GM12878 (cell line): ENCODE results near the gene CPSF4L. TPM values are rescaled to one million over a fixed set of nuclear protein-coding genes. Genes with fewer than 3 reads are reported as not detected.
"Not testable (repeated sequence)": the region's sequence is repeated elsewhere in the genome, so short reads cannot be mapped to it uniquely, and the experiment has no call there.

Experiments
- ATAC-seq: fragments of 200-7000 bp; cut with Tn5 transposase; 3 replicates; pipeline ENCODE4 v1.9.1; 2020; ENCODE audit warnings: mild to moderate bottlenecking, moderate library complexity
- BruUV-seq: library from RNA; stranded (reverse); fragments of 400-500 nt; replicated peaks from 2 replicates; lab custom pipeline; 2021; lab: Mats Ljungman, UMichigan
- CTCF ChIA-PET: fragments of 300-600 bp; sonication (Branson Sonifier 250); formaldehyde crosslinking; extraction: SDS; loops from one replicate; lab custom pipeline; 2021; ENCODE audit warnings: inconsistent platforms; lab: Yijun Ruan, JAX
- POLR2A ChIA-PET: fragments of 350-600 bp; formaldehyde crosslinking; extraction: SDS; loops from one replicate; lab custom pipeline; 2021; ENCODE audit warnings: inconsistent platforms; lab: Charles Lee
- RAD21 ChIA-PET: fragments of 300-600 bp; sonication (Branson Sonifier 250); formaldehyde crosslinking; loops from one replicate; lab custom pipeline; 2023; ENCODE audit warnings: antibody characterized with exemption; ENCODE audit not compliant: unreplicated experiment; lab: Charles Lee
- SMC1A ChIA-PET: fragments of 300-600 bp; sonication (Branson Sonifier 250); formaldehyde crosslinking; loops from one replicate; lab custom pipeline; 2023; ENCODE audit not compliant: unreplicated experiment, uncharacterized antibody; lab: Charles Lee
- DNase-seq: peaks from one replicate; pipeline ENCODE4 v3.0.0-alpha.2; 2011; ENCODE audit warnings: low read depth, low spot score
- FAIRE-seq: peaks from 3 replicates; lab custom pipeline; 2011; peaks lifted over from hg19 to GRCh38; lab: Jason Lieb, UNC
- H2AFZ ChIP-seq: 2 replicates; pipeline ENCODE4 v1.6.0; 2011; ENCODE audit warnings: low read depth, low read length, control low read depth; ENCODE audit not compliant: control insufficient read depth
- H3K27ac ChIP-seq: 2 replicates; pipeline ENCODE4 v1.5.1; 2011; ENCODE audit warnings: control low read depth; ENCODE audit not compliant: control insufficient read depth, insufficient read depth
- H3K27me3 ChIP-seq, 2 experiments: replicated peaks in 1 of 2; 2 replicates each; pipeline versions ENCODE4 v1.6.0 to v1.6.1; 2011; ENCODE audit warnings: low read length in 1 of 2; ENCODE audit not compliant: control insufficient read depth in 2 of 2, insufficient read depth in 2 of 2
- H3K36me3 ChIP-seq, 2 experiments: 2 replicates each; pipeline ENCODE4 v1.5.1; 2011; ENCODE audit warnings: low read length in 1 of 2; ENCODE audit not compliant: control insufficient read depth in 2 of 2, insufficient read depth in 2 of 2
- H3K4me1 ChIP-seq: 2 replicates; pipeline ENCODE4 v1.6.1; 2011; ENCODE audit warnings: mild to moderate bottlenecking, low read length, moderate library complexity, mixed read lengths; ENCODE audit not compliant: control insufficient read depth, insufficient read depth
- H3K4me2 ChIP-seq: 2 replicates; pipeline ENCODE4 v1.6.0; 2011; ENCODE audit warnings: control low read depth; ENCODE audit not compliant: control insufficient read depth, insufficient read depth
- H3K4me3 ChIP-seq: fragments of 200-600 bp; sonication (generic); 2 replicates; pipeline ENCODE4 v1.5.1; 2016
- H3K79me2 ChIP-seq: 2 replicates; pipeline ENCODE4 v1.6.0; 2011; ENCODE audit warnings: low read length; ENCODE audit not compliant: control insufficient read depth, insufficient read depth
- H3K9ac ChIP-seq: 2 replicates; pipeline ENCODE4 v1.8.0; 2011; ENCODE audit warnings: low read length, control low read depth, mixed read lengths; ENCODE audit not compliant: control insufficient read depth, insufficient read depth
- H3K9me3 ChIP-seq: replicated peaks from 3 replicates; pipeline ENCODE4 v1.5.1; 2011; ENCODE audit warnings: mild to moderate bottlenecking, low read length; ENCODE audit not compliant: control insufficient read depth, insufficient read depth
- H4K20me1 ChIP-seq: 2 replicates; pipeline ENCODE4 v1.6.0; 2011; ENCODE audit not compliant: control insufficient read depth, insufficient read depth
- BHLHE40 ChIP-seq, 2 experiments: fragments of 450-650 bp in 1 of 2; IDR thresholded peaks; 2 replicates each; pipeline ENCODE4 v1.6.1; 2011 to 2017; ENCODE audit warnings: low read depth in 2 of 2, borderline replicate concordance in 1 of 2, improper control_type of control experiment in 1 of 2, low read length in 1 of 2, mild to moderate bottlenecking in 1 of 2
- WGBS: methylation state at CpG from one replicate; pipeline ENCODE4 v1.1.6; 2016; ENCODE audit warnings: low lambda C conversion rate; ENCODE audit not compliant: insufficient replicate concordance, insufficient coverage; ENCODE audit errors: missing lambda C conversion rate; 5-methylcytosine and 5-hydroxymethylcytosine counted together
- in situ Hi-C: fragments of 300-500 bp; cut with MboI; formaldehyde crosslinking; loops from 9 replicates; pipeline ENCODE4 v1.14.3; 2018; ENCODE audit warnings: mixed read lengths
- intact Hi-C: fragments of 100-400 bp; cut with micrococcal nuclease; formaldehyde crosslinking; loops from one replicate; pipeline ENCODE4 v1.14.2; 2022; ENCODE audit not compliant: unreplicated experiment
- polyA plus RNA-seq, 11 experiments: library from polyadenylated mRNA; depleted of rRNA in 4 of 11; unstranded in 6 of 11; stranded (reverse) in 5 of 11; fragments of >200 nt; fragmentation: Nextera tagmentation in 4 of 11; fragmentation: Illumina TruSeq in 1 of 11; extraction: Ambion mirVana in 4 of 11; extraction: Trizol in 1 of 11; gene quantifications; 1 replicate in 1 of 11; 2 replicates in 10 of 11; pipeline versions ENCODE4 v1.2.1 to v1.2.3, GENCODE V29; 2011 to 2016; ENCODE audit warnings: inconsistent platforms in 2 of 11, missing spikeins in 2 of 11, low read depth in 1 of 11
- total RNA-seq, 4 experiments: library from RNA; depleted of rRNA in 3 of 4; stranded (reverse); fragments of >200 nt in 3 of 4; fragmentation: Illumina TruSeq in 1 of 4; extraction: Trizol in 1 of 4; gene quantifications; 2 replicates each; pipeline versions ENCODE4 v1.2.1 to v1.2.3, GENCODE V29; 2013 to 2021

Gene CPSF4L
- total and polyA plus RNA-seq, 10 of the 15 experiments (the other 5 are each of a cell fraction or from before 2014, with no cell fraction given), result not detected

DNA sequence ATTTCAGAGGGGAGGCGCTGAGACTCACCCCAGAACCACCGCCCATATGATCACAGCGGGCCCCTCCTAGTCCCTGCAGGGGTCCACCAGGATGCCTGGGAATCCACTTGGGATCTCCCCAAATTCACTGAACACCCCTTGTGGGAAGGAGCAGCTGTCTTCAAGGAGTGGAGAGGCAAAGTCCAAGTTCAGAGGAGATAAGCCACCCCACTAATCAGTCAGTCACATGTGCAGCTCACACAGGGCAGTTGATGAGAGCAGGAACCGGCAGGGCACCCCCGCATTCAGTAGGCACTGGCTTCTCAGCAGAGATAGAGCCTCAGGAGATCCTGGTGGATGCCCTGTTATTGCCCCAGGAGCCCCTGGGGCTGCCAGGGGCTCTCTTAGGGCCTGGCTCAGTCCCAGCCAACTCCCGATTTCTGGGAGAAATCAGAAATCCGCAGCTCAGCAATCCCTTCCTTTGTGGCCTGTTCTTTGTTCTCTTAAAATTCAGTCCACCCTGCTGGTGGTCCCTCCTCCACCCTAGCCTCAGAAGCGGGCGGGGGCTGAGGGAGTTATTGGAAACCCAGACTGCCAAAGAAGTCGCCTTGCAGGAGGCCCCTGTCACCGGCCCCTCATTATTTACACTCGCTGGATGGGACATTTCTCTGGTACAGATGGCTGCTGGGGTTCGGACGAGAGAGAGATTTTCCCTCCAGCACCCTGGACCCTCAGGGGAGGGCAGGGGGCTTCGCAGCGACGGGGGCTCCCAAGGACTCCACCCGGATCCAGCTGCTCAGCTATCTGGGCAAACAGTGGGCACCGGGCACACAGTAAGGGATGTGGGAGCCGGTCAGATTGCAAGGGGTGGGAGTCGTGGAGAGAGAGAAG, 48.3 kb upstream of the CPSF4L start (continued):
- TF ChIP-seq BHLHE40 (IDR thresholded peaks at IDR 0.05; ENCODE audit: borderline replicate concordance in 1 of 2, low read depth in 2 of 2, low read length in 1 of 2), result 0 out of 4 replicates have a peak, but pooled peaks of 1 of the 2 experiments have one; percentile 32

DNA sequence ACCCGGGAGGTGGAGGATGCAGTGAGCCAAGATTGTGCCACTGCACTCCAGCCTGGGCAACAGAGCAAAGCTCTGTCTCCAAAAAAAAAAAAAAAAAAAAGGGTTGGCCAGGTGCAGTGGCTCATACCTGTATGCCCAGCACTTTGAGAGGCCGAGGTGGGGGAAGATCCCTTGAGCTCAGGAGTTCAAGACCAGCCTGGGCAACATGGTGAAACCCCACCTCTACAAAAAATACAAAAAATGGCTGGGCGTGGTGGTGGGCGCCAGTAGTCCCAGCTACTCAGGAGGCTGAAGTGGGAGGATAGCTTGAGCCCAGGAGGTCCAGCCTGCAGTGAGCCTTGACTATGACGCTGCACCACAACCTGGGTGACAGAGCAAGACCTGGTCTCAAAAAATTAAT, 47.3 kb upstream of the CPSF4L start:
- BruUV-seq, H3K9ac ChIP-seq, intact Hi-C loops, H3K4me2 ChIP-seq, H4K20me1 ChIP-seq, H3K9me3 ChIP-seq, FAIRE-seq, DNase-seq, H3K27me3 ChIP-seq, H3K4me1 ChIP-seq, H3K4me3 ChIP-seq, H3K27ac ChIP-seq, H2AFZ ChIP-seq, ATAC-seq, H3K36me3 ChIP-seq: not testable (repeated sequence)
- CTCF ChIA-PET, result interaction anchor here (1.2 to 4.7 kb wide), 5 partner anchors 9 to 61 kb away, joined by 3 to 28 read pairs (median 9); no protein-coding TSS in a partner anchor
- POLR2A ChIA-PET, result interaction anchor here (0.6 to 4.3 kb wide), 9 partner anchors 10 to 1187 kb away, joined by 3 to 28 read pairs (median 6); partner anchors contain the start of gene SSTR2
- WGBS, result 90% methylated on average over 5 of the region's 5 CpGs
- in situ Hi-C loops, result loop anchor here (5.0 kb wide), 1 partner anchor 37 kb away; no protein-coding TSS in a partner anchor
- RAD21 ChIA-PET, result interaction anchor here (1.1 to 4.8 kb wide), 5 partner anchors 8 to 61 kb away, joined by 3 to 32 read pairs (median 7); no protein-coding TSS in a partner anchor
- peaks cover 22% of the 10 kb centered on the region for H3K79me2 ChIP-seq
- SMC1A ChIA-PET, result interaction anchor here (1.4 to 3.8 kb wide), 4 partner anchors 11 to 61 kb away, joined by 4 to 18 read pairs (median 6); no protein-coding TSS in a partner anchor
